Parathyroid adenoma (tissue), 2 donors: ENCODE results near the gene PRDX5.

Source experiments
- H2AFZ ChIP-seq: fragments of 300-600 bp; sonication (generic); one replicate; pipeline ENCODE4 v1.7.0; 2017; ENCODE audit warnings: antibody characterized with exemption, mild to moderate bottlenecking
- H3K27ac ChIP-seq: fragments of 300-600 bp; sonication (generic); one replicate; pipeline ENCODE4 v1.7.0; 2017
- H3K27me3 ChIP-seq: fragments of 300-600 bp; sonication (generic); one replicate; pipeline ENCODE4 v1.7.0; 2017; ENCODE audit warnings: low read length; ENCODE audit not compliant: control insufficient read depth, insufficient read depth
- H3K36me3 ChIP-seq: fragments of 300-600 bp; sonication (generic); one replicate; pipeline ENCODE4 v1.7.0; 2017; ENCODE audit warnings: low read length; ENCODE audit not compliant: control insufficient read depth, insufficient read depth
- H3K4me1 ChIP-seq: fragments of 300-600 bp; sonication (generic); one replicate; pipeline ENCODE4 v1.7.0; 2017; ENCODE audit warnings: control low read depth
- H3K4me2 ChIP-seq: fragments of 300-600 bp; sonication (generic); one replicate; pipeline ENCODE4 v1.7.0; 2017; ENCODE audit warnings: low read length
- H3K4me3 ChIP-seq: fragments of 300-600 bp; sonication (generic); one replicate; pipeline ENCODE4 v1.7.0; 2017; ENCODE audit warnings: low read depth, low read length
- H3K79me2 ChIP-seq: fragments of 300-600 bp; sonication (generic); one replicate; pipeline ENCODE4 v1.7.0; 2017; ENCODE audit warnings: control low read depth
- H3K9ac ChIP-seq: fragments of 300-600 bp; sonication (generic); one replicate; pipeline ENCODE4 v1.7.0; 2017; ENCODE audit warnings: mild to moderate bottlenecking
- H3K9me3 ChIP-seq: fragments of 300-600 bp; sonication (generic); one replicate; pipeline ENCODE4 v1.7.0; 2017; ENCODE audit warnings: low read length; ENCODE audit not compliant: control insufficient read depth
- TF ChIP-seq, protein P1 (sequence below): fragments of 300-600 bp; sonication (generic); IDR thresholded peaks from one replicate; pipeline ENCODE4 v1.7.0; 2017; ENCODE audit warnings: antibody characterized with exemption, mild to moderate bottlenecking
- donor health status: primary hyperparathyroidism.

Gene PRDX5

DNA sequence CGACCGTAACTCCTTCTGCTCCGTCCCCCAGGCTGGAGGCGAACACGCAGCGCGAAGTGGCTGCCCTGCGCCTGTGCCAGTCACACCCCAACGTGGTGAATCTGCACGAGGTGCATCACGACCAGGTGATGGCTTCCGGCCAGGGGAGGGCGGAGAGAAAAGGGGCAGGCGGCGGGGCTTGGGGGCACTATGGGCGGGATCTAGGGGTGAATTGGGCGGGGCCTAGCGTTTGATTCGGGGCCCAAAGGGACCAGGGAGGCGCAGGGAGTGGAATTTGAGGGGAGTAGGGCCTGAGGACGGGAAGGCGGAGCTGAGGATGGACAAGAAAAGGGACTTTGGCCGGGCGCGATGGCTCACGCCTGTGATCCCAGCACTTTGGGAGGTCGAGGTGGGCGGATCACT, 50.8 kb downstream of the PRDX5 start:
- Histone ChIP-seq H3K4me2 (no peak overlapping the region), H2AFZ (no peak overlapping the region), H3K27ac (no peak overlapping the region), H3K9ac (no peak overlapping the region), H3K4me3 (no peak overlapping the region), H3K27me3 (no peaks in the 10 kb centered on the region), H3K9me3 (no peaks in the 10 kb centered on the region), H3K36me3 (no peaks in the 10 kb centered on the region), H3K79me2 (no peaks in the 10 kb centered on the region), H3K4me1 (no peaks in the 10 kb centered on the region)
- TF ChIP-seq, protein P1, sequence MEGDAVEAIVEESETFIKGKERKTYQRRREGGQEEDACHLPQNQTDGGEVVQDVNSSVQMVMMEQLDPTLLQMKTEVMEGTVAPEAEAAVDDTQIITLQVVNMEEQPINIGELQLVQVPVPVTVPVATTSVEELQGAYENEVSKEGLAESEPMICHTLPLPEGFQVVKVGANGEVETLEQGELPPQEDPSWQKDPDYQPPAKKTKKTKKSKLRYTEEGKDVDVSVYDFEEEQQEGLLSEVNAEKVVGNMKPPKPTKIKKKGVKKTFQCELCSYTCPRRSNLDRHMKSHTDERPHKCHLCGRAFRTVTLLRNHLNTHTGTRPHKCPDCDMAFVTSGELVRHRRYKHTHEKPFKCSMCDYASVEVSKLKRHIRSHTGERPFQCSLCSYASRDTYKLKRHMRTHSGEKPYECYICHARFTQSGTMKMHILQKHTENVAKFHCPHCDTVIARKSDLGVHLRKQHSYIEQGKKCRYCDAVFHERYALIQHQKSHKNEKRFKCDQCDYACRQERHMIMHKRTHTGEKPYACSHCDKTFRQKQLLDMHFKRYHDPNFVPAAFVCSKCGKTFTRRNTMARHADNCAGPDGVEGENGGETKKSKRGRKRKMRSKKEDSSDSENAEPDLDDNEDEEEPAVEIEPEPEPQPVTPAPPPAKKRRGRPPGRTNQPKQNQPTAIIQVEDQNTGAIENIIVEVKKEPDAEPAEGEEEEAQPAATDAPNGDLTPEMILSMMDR = no peak

DNA sequence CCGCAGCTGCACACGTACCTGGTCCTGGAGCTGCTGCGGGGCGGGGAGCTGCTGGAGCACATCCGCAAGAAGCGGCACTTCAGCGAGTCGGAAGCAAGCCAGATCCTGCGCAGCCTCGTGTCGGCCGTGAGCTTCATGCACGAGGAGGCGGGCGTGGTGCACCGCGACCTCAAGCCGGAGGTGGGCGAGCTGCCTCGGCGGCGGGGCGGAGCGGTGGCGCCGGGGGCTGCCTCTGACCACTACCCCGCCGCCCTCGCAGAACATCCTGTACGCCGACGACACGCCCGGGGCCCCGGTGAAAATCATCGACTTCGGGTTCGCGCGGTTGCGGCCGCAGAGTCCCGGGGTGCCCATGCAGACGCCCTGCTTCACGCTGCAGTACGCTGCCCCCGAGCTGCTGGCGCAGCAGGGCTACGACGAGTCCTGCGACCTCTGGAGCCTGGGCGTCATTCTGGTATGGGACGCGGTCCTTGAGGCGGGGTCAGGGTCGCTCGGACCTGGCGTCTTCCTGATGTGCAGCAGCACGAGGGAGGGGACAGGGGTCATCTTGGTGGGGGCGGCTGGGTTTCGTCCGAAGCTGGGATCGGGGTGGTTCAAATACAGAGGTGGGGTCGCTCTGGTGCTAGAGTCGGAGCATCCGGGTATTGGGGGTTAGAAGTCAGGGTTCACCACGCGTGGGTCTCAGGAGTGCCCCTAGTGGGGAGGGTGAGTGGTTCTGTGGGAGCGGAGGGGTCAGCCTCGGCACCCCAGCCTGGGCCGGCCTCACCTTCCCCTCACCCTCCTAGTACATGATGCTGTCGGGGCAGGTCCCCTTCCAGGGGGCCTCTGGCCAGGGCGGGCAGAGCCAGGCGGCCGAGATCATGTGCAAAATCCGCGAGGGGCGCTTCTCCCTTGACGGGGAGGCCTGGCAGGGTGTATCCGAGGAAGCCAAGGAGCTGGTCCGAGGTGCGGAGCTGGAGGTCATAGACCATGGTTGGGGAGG, 51.8 kb downstream of the PRDX5 start:
- H3K36me3 ChIP-seq = no peaks in the 10 kb centered on the region
- no peaks in the 10 kb centered on the region for H3K9me3 ChIP-seq
- TF ChIP-seq, protein P1 = no peak
- H3K4me2 ChIP-seq = no peak overlapping the region
- no peak overlapping the region for H3K4me3 ChIP-seq
- no peak overlapping the region for H3K27ac ChIP-seq
- no peaks in the 10 kb centered on the region for H3K4me1 ChIP-seq
- H2AFZ ChIP-seq = no peak overlapping the region
- H3K9ac ChIP-seq = no peak overlapping the region
- no peaks in the 10 kb centered on the region for H3K27me3 ChIP-seq
- H3K79me2 ChIP-seq = no peaks in the 10 kb centered on the region

GRCh38 chr11:64371201-64371600, 53.3 kb downstream of the PRDX5 start:
- Histone ChIP-seq H3K27ac (no peak overlapping the region), H3K36me3 (no peaks in the 10 kb centered on the region)
- TF ChIP-seq, protein P1 = no peak

More at GRCh38 chr11:64371201-64371600, 53.3 kb downstream of the PRDX5 start:
- H3K4me1 ChIP-seq = no peaks in the 10 kb centered on the region
- H3K79me2 ChIP-seq = no peaks in the 10 kb centered on the region
- no peak overlapping the region for H3K4me2 ChIP-seq
- no peak overlapping the region for H3K9ac ChIP-seq
- H3K9me3 ChIP-seq = no peaks in the 10 kb centered on the region
- no peak overlapping the region for H3K4me3 ChIP-seq
- H3K27me3 ChIP-seq = no peaks in the 10 kb centered on the region
- no peak overlapping the region for H2AFZ ChIP-seq
